ENCODE results near the gene ZBTB43. TPM values are rescaled to one million over a fixed set of nuclear protein-coding genes. Genes with fewer than 3 reads are reported as not detected.

The ZBTB43 gene
- total and polyA plus RNA-seq, 10 of the 15 experiments (the other 5 are each of a cell fraction or from before 2014, with no cell fraction given) = 2.4 to 19.3 (median 8.7) TPM

GRCh38 chr9:126860077-126860756 is 55.4 kb downstream of the ZBTB43 start, which contains the start of gene ZBTB34:
Gene ZBTB34 (plus strand): TSS chr9:126860639. CDS start chr9:126879400, 18,761 bp downstream.
- in situ Hi-C loops (cut with MboI) = no loop called here
- SMC1A ChIA-PET (ENCODE audit: uncharacterized antibody, unreplicated experiment) = interaction anchor here (0.7 to 2.1 kb wide), 4 partner anchors 13 to 54 kb away, joined by 4 to 7 read pairs (median 4); partner anchors contain the start of gene RALGPS1
- FAIRE-seq = no peak
- TF ChIP-seq GATAD2B (conservative IDR thresholded peaks at IDR 0.05; ENCODE audit: low read depth) (peak; percentile 89), HDGF (IDR thresholded peaks at IDR 0.05) (no peak), RFX5 (IDR thresholded peaks at IDR 0.05; ENCODE audit: low read depth, low read length) (no peak), NR2C1 (IDR thresholded peaks at IDR 0.05) (peak; percentile 91), MYC (IDR thresholded peaks at IDR 0.05; ENCODE audit: insufficient read depth, insufficient read length, insufficient replicate concordance, low read length, severe bottlenecking) (no peak), BCL11A (IDR thresholded peaks at IDR 0.05; ENCODE audit: low read depth, low read length) (no peak), TBL1XR1 (IDR thresholded peaks at IDR 0.05; ENCODE audit: low read depth, low read length) (no peak), SMAD5 (IDR thresholded peaks at IDR 0.05; ENCODE audit: low read depth) (no peak), ZNF24 (IDR thresholded peaks at IDR 0.05) (peak; percentile 38; the same call in 1 of the 2 replicates), BHLHE40 (IDR thresholded peaks at IDR 0.05; ENCODE audit: borderline replicate concordance in 1 of 2, low read depth in 2 of 2, low read length in 1 of 2) (peak; percentile 43 to 64; a peak in 3 of 4 replicates), SREBF2 (IDR thresholded peaks at IDR 0.05; ENCODE audit: low read length) (no peak), EGR1 (IDR thresholded peaks at IDR 0.05; ENCODE audit: borderline replicate concordance in 1 of 2, low read depth in 2 of 2, low read length in 2 of 2) (peak in 1 of 2 experiments; percentile 90; a peak in 2 of 3 replicates), RAD21 (IDR thresholded peaks at IDR 0.05; ENCODE audit: insufficient read depth, low read depth, low read length) (peak; percentile 41), POLR2AphosphoS5 (IDR thresholded peaks at IDR 0.05; ENCODE audit: low read length) (peak; percentile 79; the same call in 1 of the 2 replicates), DPF2 (IDR thresholded peaks at IDR 0.05) (peak; percentile 61), SIN3A (IDR thresholded peaks at IDR 0.05; ENCODE audit: low read depth, low read length) (no peak)
- TF ChIP-seq, protein P1, sequence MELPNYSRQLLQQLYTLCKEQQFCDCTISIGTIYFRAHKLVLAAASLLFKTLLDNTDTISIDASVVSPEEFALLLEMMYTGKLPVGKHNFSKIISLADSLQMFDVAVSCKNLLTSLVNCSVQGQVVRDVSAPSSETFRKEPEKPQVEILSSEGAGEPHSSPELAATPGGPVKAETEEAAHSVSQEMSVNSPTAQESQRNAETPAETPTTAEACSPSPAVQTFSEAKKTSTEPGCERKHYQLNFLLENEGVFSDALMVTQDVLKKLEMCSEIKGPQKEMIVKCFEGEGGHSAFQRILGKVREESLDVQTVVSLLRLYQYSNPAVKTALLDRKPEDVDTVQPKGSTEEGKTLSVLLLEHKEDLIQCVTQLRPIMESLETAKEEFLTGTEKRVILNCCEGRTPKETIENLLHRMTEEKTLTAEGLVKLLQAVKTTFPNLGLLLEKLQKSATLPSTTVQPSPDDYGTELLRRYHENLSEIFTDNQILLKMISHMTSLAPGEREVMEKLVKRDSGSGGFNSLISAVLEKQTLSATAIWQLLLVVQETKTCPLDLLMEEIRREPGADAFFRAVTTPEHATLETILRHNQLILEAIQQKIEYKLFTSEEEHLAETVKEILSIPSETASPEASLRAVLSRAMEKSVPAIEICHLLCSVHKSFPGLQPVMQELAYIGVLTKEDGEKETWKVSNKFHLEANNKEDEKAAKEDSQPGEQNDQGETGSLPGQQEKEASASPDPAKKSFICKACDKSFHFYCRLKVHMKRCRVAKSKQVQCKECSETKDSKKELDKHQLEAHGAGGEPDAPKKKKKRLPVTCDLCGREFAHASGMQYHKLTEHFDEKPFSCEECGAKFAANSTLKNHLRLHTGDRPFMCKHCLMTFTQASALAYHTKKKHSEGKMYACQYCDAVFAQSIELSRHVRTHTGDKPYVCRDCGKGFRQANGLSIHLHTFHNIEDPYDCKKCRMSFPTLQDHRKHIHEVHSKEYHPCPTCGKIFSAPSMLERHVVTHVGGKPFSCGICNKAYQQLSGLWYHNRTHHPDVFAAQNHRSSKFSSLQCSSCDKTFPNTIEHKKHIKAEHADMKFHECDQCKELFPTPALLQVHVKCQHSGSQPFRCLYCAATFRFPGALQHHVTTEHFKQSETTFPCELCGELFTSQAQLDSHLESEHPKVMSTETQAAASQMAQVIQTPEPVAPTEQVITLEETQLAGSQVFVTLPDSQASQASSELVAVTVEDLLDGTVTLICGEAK (IDR thresholded peaks at IDR 0.05; ENCODE audit: borderline replicate concordance) = peak; percentile 68; the same call in 1 of the 2 replicates

More at GRCh38 chr9:126860077-126860756, 55.4 kb downstream of the ZBTB43 start, which contains the start of gene ZBTB34:
- ATAC-seq (peak; percentile 75), DNase-seq (ENCODE audit: low read depth, low spot score) (no peak)
- RAD21 ChIA-PET (ENCODE audit: unreplicated experiment) = interaction anchor here (1.2 to 1.5 kb wide), 4 partner anchors 9 to 55 kb away, joined by 3 to 7 read pairs (median 4); partner anchors contain the start of gene ZBTB43
- H4K20me1 ChIP-seq (ENCODE audit: control insufficient read depth, insufficient read depth) = no peaks in the 10 kb centered on the region; the same call in 1 of the 2 replicates
- peaks cover 0 to 2% of the 10 kb centered on the region in 2 experiments; a peak in 1 of 4 replicates for H3K36me3 ChIP-seq (ENCODE audit: control insufficient read depth in 2 of 2, insufficient read depth in 2 of 2, low read length in 1 of 2)
- H3K4me3 ChIP-seq = peak within 1 kb of the TSS; percentile 83
- H3K4me2 ChIP-seq (ENCODE audit: control insufficient read depth, insufficient read depth) = peak within 1 kb of the TSS; percentile 83
- POLR2A ChIA-PET = interaction anchor here (0.6 to 3.9 kb wide), 5 partner anchors 10 to 320 kb away, joined by 6 to 14 read pairs (median 7); no protein-coding TSS in a partner anchor
- H3K79me2 ChIP-seq (ENCODE audit: control insufficient read depth, insufficient read depth, low read length) = peaks cover 23% of the 10 kb centered on the region
- no peaks in the 10 kb centered on the region for H3K9me3 ChIP-seq (replicated peaks; ENCODE audit: control insufficient read depth, insufficient read depth, low read length)
- H2AFZ ChIP-seq (ENCODE audit: control insufficient read depth, low read depth, low read length) = peak within 1 kb of the TSS; percentile 95
- BruUV-seq (replicated peaks) = no TSS peak
- CTCF ChIA-PET = interaction anchor here (0.6 to 3.0 kb wide), 13 partner anchors 8 to 170 kb away, joined by 3 to 16 read pairs (median 4); partner anchors contain the start of genes RALGPS1 and ZBTB43
- WGBS (ENCODE audit: insufficient coverage, insufficient replicate concordance, low lambda C conversion rate, missing lambda C conversion rate) = 0% methylated on average over 15 of the region's 67 CpGs
- H3K27me3 ChIP-seq (replicated peaks in 1 of 2; ENCODE audit: control insufficient read depth in 2 of 2, insufficient read depth in 2 of 2, low read length in 1 of 2) = peaks cover 0 to 2% of the 10 kb centered on the region in 2 experiments; a peak in 1 of 4 replicates
- H3K9ac ChIP-seq (ENCODE audit: control insufficient read depth, insufficient read depth, low read length) = peak within 1 kb of the TSS; percentile 84
- intact Hi-C loops (cut with micrococcal nuclease; ENCODE audit: unreplicated experiment) = no loop called here
- peak within 1 kb of the TSS; percentile 89 for H3K27ac ChIP-seq (ENCODE audit: control insufficient read depth, insufficient read depth)
- H3K4me1 ChIP-seq (ENCODE audit: control insufficient read depth, insufficient read depth, low read length) = peaks cover 9% of the 10 kb centered on the region
